Neuronal stem cell (in vitro differentiated cells): ENCODE results near the gene MRTFB.

Source experiments
- DNase-seq: peaks from one replicate; pipeline ENCODE4 v3.0.0-alpha.2; 2013; ENCODE audit warnings: low spot score
- H2AFZ ChIP-seq: one replicate; pipeline ENCODE4 v1.6.1; 2013; ENCODE audit warnings: mild to moderate bottlenecking, low read length, inconsistent platforms
- H2AK5ac ChIP-seq: 2 replicates; pipeline ENCODE4 v1.6.1; 2013; ENCODE audit warnings: low read depth, mild to moderate bottlenecking, inconsistent platforms, low read length, moderate library complexity, mixed read lengths
- H2BK120ac ChIP-seq: 2 replicates; pipeline ENCODE4 v1.6.1; 2013; ENCODE audit warnings: low read depth, mild to moderate bottlenecking, inconsistent platforms, low read length, moderate library complexity, mixed read lengths
- H2BK12ac ChIP-seq: one replicate; pipeline ENCODE4 v1.6.1; 2013; ENCODE audit warnings: low read length, inconsistent platforms
- H2BK15ac ChIP-seq: 2 replicates; pipeline ENCODE4 v1.6.1; 2013; ENCODE audit warnings: mild to moderate bottlenecking, low read length, inconsistent platforms, mixed read lengths
- H2BK5ac ChIP-seq: one replicate; pipeline ENCODE4 v1.6.1; 2013; ENCODE audit warnings: inconsistent platforms, mild to moderate bottlenecking, low read length, moderate library complexity
- H3K14ac ChIP-seq: one replicate; pipeline ENCODE4 v1.6.1; 2013; ENCODE audit warnings: low read length, inconsistent platforms
- H3K18ac ChIP-seq: 2 replicates; pipeline ENCODE4 v1.6.1; 2013; ENCODE audit warnings: low read length, inconsistent platforms
- H3K23ac ChIP-seq: 2 replicates; pipeline ENCODE4 v1.6.1; 2013; ENCODE audit warnings: low read depth, mild to moderate bottlenecking, mixed read lengths, low read length, inconsistent platforms; ENCODE audit not compliant: poor library complexity
- H3K27ac ChIP-seq: replicated peaks from 3 replicates; pipeline ENCODE4 v1.5.1; 2013; ENCODE audit warnings: low read length, inconsistent platforms
- H3K27me3 ChIP-seq, 3 experiments: 2 replicates each; pipeline ENCODE4 v1.6.1; 2013; ENCODE audit warnings: low read length in 3 of 3, mild to moderate bottlenecking in 2 of 3, inconsistent platforms in 1 of 3, low read depth in 1 of 3, mixed read lengths in 1 of 3, moderate library complexity in 1 of 3; ENCODE audit not compliant: control insufficient read depth in 3 of 3, insufficient read depth in 3 of 3
- H3K36me3 ChIP-seq, 2 donors: replicated peaks in 1 of 2; 2 replicates each; pipeline ENCODE4 v1.6.1; 2013; ENCODE audit warnings: low read length in 2 of 2; ENCODE audit not compliant: control insufficient read depth in 2 of 2, insufficient read depth in 2 of 2
- H3K4ac ChIP-seq: 2 replicates; pipeline ENCODE4 v1.6.1; 2013; ENCODE audit warnings: inconsistent platforms, mild to moderate bottlenecking, low read length, moderate library complexity
- H3K4me1 ChIP-seq, 2 donors: 1 replicate in 1 of 2; 2 replicates in 1 of 2; pipeline ENCODE4 v1.6.1; 2013; ENCODE audit warnings: low read length in 2 of 2, low read depth in 1 of 2; ENCODE audit not compliant: control insufficient read depth in 2 of 2, insufficient read depth in 1 of 2
- H3K4me2 ChIP-seq: one replicate; pipeline ENCODE4 v1.6.1; 2013; ENCODE audit warnings: mild to moderate bottlenecking, low read length, inconsistent platforms; ENCODE audit not compliant: insufficient read depth, poor library complexity, severe bottlenecking
- H3K4me3 ChIP-seq, 2 donors: 2 replicates each; pipeline ENCODE4 v1.5.1; 2013; ENCODE audit warnings: low read length in 2 of 2, mild to moderate bottlenecking in 2 of 2, inconsistent platforms in 1 of 2, moderate library complexity in 1 of 2
- H3K79me1 ChIP-seq: one replicate; pipeline ENCODE4 v1.6.1; 2013; ENCODE audit warnings: low read depth, mild to moderate bottlenecking, inconsistent platforms, low read length, moderate library complexity
- H3K9ac ChIP-seq: one replicate; pipeline ENCODE4 v1.6.1; 2013; ENCODE audit warnings: mild to moderate bottlenecking, low read depth, low read length, inconsistent platforms; ENCODE audit not compliant: poor library complexity
- H3K9me3 ChIP-seq, 2 donors: replicated peaks in 1 of 2; 2 replicates each; pipeline versions ENCODE3 to v1.6.1; 2013; ENCODE audit warnings: low read length in 2 of 2, mild to moderate bottlenecking in 2 of 2, inconsistent platforms in 1 of 2, low read depth in 1 of 2, mixed read lengths in 1 of 2, moderate library complexity in 1 of 2; ENCODE audit not compliant: control insufficient read depth in 2 of 2, insufficient read depth in 1 of 2
- H4K8ac ChIP-seq: one replicate; pipeline ENCODE4 v1.6.1; 2013; ENCODE audit warnings: low read depth, mild to moderate bottlenecking, inconsistent platforms, low read length, moderate library complexity
- H4K91ac ChIP-seq: one replicate; pipeline ENCODE4 v1.6.1; 2013; ENCODE audit warnings: low read length, low read depth, mild to moderate bottlenecking, inconsistent platforms; ENCODE audit not compliant: poor library complexity
- WGBS, 2 donors: extraction: QIAGEN DNeasy Blood & Tissue Kit; methylation state at CpG; one replicate each; pipeline ENCODE4 v1.1.7; 2013; ENCODE audit warnings: missing lambda C conversion rate in 2 of 2, mixed read lengths in 1 of 2; ENCODE audit not compliant: insufficient read length in 2 of 2, insufficient replicate concordance in 1 of 2; ENCODE audit errors: extremely low coverage in 2 of 2; 5-methylcytosine and 5-hydroxymethylcytosine counted together

Gene MRTFB

DNA sequence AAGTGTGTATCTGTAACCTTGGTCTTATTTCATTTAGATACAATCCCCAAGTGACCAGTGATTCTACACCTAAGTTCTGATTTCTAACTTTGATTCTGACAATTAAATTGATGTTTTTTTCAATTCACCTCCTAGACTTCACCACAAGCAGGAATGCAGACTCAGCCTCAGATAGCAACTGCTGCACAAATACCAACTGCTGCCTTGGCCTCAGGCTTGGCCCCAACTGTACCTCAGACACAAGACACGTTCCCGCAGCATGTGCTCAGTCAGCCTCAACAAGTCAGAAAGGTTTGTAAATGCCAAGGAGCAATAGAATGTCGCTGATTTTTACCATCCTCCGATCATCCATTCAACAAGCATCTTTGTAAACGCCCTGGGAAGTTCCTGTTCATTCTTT is 177.7 kb downstream of the MRTFB start:
- Histone ChIP-seq H2BK15ac (no peak overlapping the region), H3K4me3 (no peak overlapping the region), H3K36me3 (peaks cover 48 to 96% of the 10 kb centered on the region in 2 donors), H2BK12ac (no peak overlapping the region), H3K23ac (no peak overlapping the region), H2AK5ac (no peak overlapping the region), H3K4me2 (no peak overlapping the region), H4K91ac (no peak overlapping the region), H4K8ac (no peak overlapping the region), H3K27me3 (peaks cover 0 to 1% (median 0%) of the 10 kb centered on the region in 3 experiments), H3K14ac (no peak overlapping the region), H2BK120ac (no peak overlapping the region), H3K4ac (no peak overlapping the region), H3K9me3 (no peaks in the 10 kb centered on the region), H3K27ac (peak overlapping the region; percentile 21), H3K4me1 (no peaks in the 10 kb centered on the region), H2AFZ (no peak overlapping the region), H3K9ac (no peak overlapping the region), H2BK5ac (no peak overlapping the region), H3K18ac (no peak overlapping the region), H3K79me1 (no peaks in the 10 kb centered on the region)
- no peak for DNase-seq
- WGBS, 2 donors = no CpG with 5 or more reads among the region's 5 CpGs

DNA sequence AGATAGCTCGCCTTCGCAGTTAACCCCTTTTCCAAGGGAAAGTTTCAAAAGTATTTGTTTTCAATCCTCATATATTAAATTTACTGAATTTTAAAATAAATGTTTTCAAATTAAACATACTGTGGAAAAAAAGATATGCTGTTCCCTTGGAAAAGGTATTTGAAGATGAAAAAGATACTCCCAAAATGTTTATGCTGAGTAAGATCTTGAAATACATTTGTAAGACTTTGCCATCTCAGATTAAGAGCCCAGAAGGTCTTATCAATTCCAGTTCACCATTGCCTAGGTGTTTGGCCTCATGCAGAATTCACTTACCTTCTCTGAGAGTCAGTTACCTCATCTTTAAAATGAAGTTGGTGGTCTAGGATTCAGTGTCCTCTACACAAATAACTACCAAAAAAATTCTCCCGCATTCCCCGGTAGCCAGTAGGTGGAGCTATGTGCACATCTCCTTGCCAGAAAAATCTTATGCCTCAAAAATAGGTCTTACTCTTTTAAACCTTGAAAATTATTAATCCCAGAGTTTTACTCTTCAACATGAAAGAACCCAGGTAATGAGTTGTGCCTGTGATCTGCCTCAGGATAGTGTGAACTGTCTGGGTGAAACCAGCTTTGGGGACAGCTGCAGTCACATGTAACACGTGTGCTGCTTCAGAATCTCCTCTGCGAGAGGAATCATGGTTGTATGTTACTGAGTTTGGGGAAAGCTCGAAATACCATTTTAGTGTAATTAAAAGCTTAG is 178.3 kb downstream of the MRTFB start:
- Histone ChIP-seq H3K27ac (no peak overlapping the region), H3K18ac (no peak overlapping the region), H3K36me3 (peaks cover 51 to 97% of the 10 kb centered on the region in 2 donors)

DNA sequence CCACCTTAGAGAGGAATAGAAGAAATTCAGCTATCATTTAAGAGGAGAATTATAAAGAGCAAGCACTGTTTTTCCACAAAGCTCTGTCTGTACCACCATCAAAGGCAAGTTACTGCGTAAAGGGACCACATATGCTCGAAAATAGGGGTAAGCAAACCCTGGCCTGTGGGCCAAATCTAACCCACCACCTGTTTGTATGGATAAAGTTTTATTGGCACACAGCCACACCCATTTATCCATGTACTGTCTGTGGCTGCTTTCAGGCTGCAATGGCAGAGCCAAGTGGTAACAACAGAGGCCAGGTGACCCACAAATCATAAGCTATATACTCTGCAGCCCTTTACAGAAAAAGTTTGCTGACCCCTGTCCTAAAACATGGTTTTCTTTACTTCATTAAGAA is 180.3 kb downstream of the MRTFB start:
- no CpG with 5 or more reads among the region's 2 CpGs for WGBS, 2 donors
- Histone ChIP-seq H3K9me3 (peaks cover 0 to 1% of the 10 kb centered on the region in 2 donors), H3K4me3 (no peak overlapping the region), H4K8ac (no peak overlapping the region), H3K18ac (no peak overlapping the region), H2AFZ (no peak overlapping the region), H2BK15ac (no peak overlapping the region), H2BK5ac (no peak overlapping the region), H3K79me1 (no peaks in the 10 kb centered on the region), H2BK12ac (no peak overlapping the region), H2BK120ac (no peak overlapping the region), H3K4ac (no peak overlapping the region), H3K27ac (no peak overlapping the region), H3K27me3 (peaks cover 0 to 1% (median 0%) of the 10 kb centered on the region in 3 experiments), H3K4me1 (no peaks in the 10 kb centered on the region), H4K91ac (no peak overlapping the region), H3K14ac (no peak overlapping the region), H2AK5ac (no peak overlapping the region), H3K23ac (no peak overlapping the region), H3K4me2 (no peak overlapping the region), H3K36me3 (peaks cover 47 to 95% of the 10 kb centered on the region in 2 donors), H3K9ac (no peak overlapping the region)
- no peak for DNase-seq

More for the DNA sequence above, 178.3 kb downstream of the MRTFB start:
- no peaks in the 10 kb centered on the region for H3K4me1 ChIP-seq
- no peak overlapping the region for H3K4me3 ChIP-seq
- no peak overlapping the region for H2BK12ac ChIP-seq
- H2AK5ac ChIP-seq = no peak overlapping the region
- H3K27me3 ChIP-seq = peaks cover 0 to 1% (median 0%) of the 10 kb centered on the region in 3 experiments
- H3K79me1 ChIP-seq = no peaks in the 10 kb centered on the region
- H4K8ac ChIP-seq = no peak overlapping the region
- H4K91ac ChIP-seq = no peak overlapping the region
- no peak overlapping the region for H3K4me2 ChIP-seq
- WGBS, 2 donors = no CpG with 5 or more reads among the region's 7 CpGs
- H2AFZ ChIP-seq = no peak overlapping the region
- peak; percentile 12 for DNase-seq
- no peak overlapping the region for H3K4ac ChIP-seq
- H3K23ac ChIP-seq = no peak overlapping the region
- H3K9ac ChIP-seq = no peak overlapping the region
- H2BK15ac ChIP-seq = no peak overlapping the region
- no peak overlapping the region for H2BK120ac ChIP-seq
- no peak overlapping the region for H3K14ac ChIP-seq
- H3K9me3 ChIP-seq = no peaks in the 10 kb centered on the region
- H2BK5ac ChIP-seq = no peak overlapping the region

GRCh38 chr16:14252860-14253259 is 181.7 kb downstream of the MRTFB start:
- no peak for DNase-seq
- no peak overlapping the region for H2AFZ ChIP-seq
- no peak overlapping the region for H2BK15ac ChIP-seq
- H2BK5ac ChIP-seq = no peak overlapping the region
- H3K4me1 ChIP-seq = no peaks in the 10 kb centered on the region
- H4K8ac ChIP-seq = no peak overlapping the region
- no peak overlapping the region for H2BK12ac ChIP-seq
- H3K36me3 ChIP-seq = peaks cover 35 to 94% of the 10 kb centered on the region in 2 donors
- H3K23ac ChIP-seq = no peak overlapping the region
- H2BK120ac ChIP-seq = no peak overlapping the region
- H3K18ac ChIP-seq = no peak overlapping the region
- no peaks in the 10 kb centered on the region for H3K79me1 ChIP-seq
- H3K4me2 ChIP-seq = no peak overlapping the region
- peaks cover 0 to 2% of the 10 kb centered on the region in 2 donors for H3K9me3 ChIP-seq
- H2AK5ac ChIP-seq = no peak overlapping the region
- H3K27me3 ChIP-seq = peaks cover 0 to 1% (median 0%) of the 10 kb centered on the region in 3 experiments
- no peak overlapping the region for H4K91ac ChIP-seq
- no peak overlapping the region for H3K14ac ChIP-seq
- H3K27ac ChIP-seq = no peak overlapping the region
- H3K4me3 ChIP-seq = no peak overlapping the region
- no peak overlapping the region for H3K4ac ChIP-seq
- no peak overlapping the region for H3K9ac ChIP-seq
